ENCODE data around the gene SKIC2.

The SKIC2 gene

GRCh38 chr6:31935823-31936222 lies 23.2 kb upstream of the SKIC2 start:
- Histone ChIP-seq H3K4me3 (replicated peaks; ENCODE audit: low read depth, low read length) (no peak overlapping the region), H3K36me3 (ENCODE audit: control insufficient read depth, insufficient read depth, low read length) (no peaks in the 10 kb centered on the region), H3K27me3 (replicated peaks; ENCODE audit: control insufficient read depth, insufficient read depth, low read length) (no peaks in the 10 kb centered on the region; the same call in 1 of the 2 replicates)
- TF ChIP-seq CTCF (IDR thresholded peaks at IDR 0.05; ENCODE audit: insufficient read depth, low read length, poor library complexity, severe bottlenecking): no peak
- no peak for DNase-seq (ENCODE audit: extremely low read depth, insufficient read length)

GRCh38 chr6:31940256-31940664 lies 18.7 kb upstream of the SKIC2 start:
- no peak for DNase-seq (ENCODE audit: extremely low read depth, insufficient read length)
- no peak overlapping the region for H3K4me3 ChIP-seq (replicated peaks; ENCODE audit: low read depth, low read length)
- no peak for TF ChIP-seq CTCF (IDR thresholded peaks at IDR 0.05; ENCODE audit: insufficient read depth, low read length, poor library complexity, severe bottlenecking)
- H3K27me3 ChIP-seq (replicated peaks; ENCODE audit: control insufficient read depth, insufficient read depth, low read length): peaks cover 1% of the 10 kb centered on the region; the same call in 1 of the 2 replicates
- no peaks in the 10 kb centered on the region for H3K36me3 ChIP-seq (ENCODE audit: control insufficient read depth, insufficient read depth, low read length)

- no peak for DNase-seq (ENCODE audit: extremely low read depth, insufficient read length)
- Histone ChIP-seq H3K36me3 (ENCODE audit: control insufficient read depth, insufficient read depth, low read length) (no peaks in the 10 kb centered on the region), H3K4me3 (replicated peaks; ENCODE audit: low read depth, low read length) (no peak overlapping the region), H3K27me3 (replicated peaks; ENCODE audit: control insufficient read depth, insufficient read depth, low read length) (peaks cover 1% of the 10 kb centered on the region; the same call in 1 of the 2 replicates)
- no peak for TF ChIP-seq CTCF (IDR thresholded peaks at IDR 0.05; ENCODE audit: insufficient read depth, low read length, poor library complexity, severe bottlenecking)
Measured at GRCh38 chr6:31943742-31944141, 15.2 kb upstream of the SKIC2 start.

- DNase-seq (ENCODE audit: extremely low read depth, insufficient read length): no peak
- H3K36me3 ChIP-seq (ENCODE audit: control insufficient read depth, insufficient read depth, low read length): no peaks in the 10 kb centered on the region
- no peak overlapping the region for H3K4me3 ChIP-seq (replicated peaks; ENCODE audit: low read depth, low read length)
- peaks cover 1% of the 10 kb centered on the region; the same call in 1 of the 2 replicates for H3K27me3 ChIP-seq (replicated peaks; ENCODE audit: control insufficient read depth, insufficient read depth, low read length)
- no peak for TF ChIP-seq CTCF (IDR thresholded peaks at IDR 0.05; ENCODE audit: insufficient read depth, low read length, poor library complexity, severe bottlenecking)
Measured at GRCh38 chr6:31945154-31945506, 13.8 kb upstream of the SKIC2 start.

GRCh38 chr6:31945507-31946369 lies 13.2 kb upstream of the SKIC2 start, which contains the start of gene CFB:
CFB (plus strand) TSS chr6:31946095; CDS start chr6:31946222, 127 bp downstream.
- H3K27me3 ChIP-seq (replicated peaks; ENCODE audit: control insufficient read depth, insufficient read depth, low read length): peaks cover 1% of the 10 kb centered on the region; the same call in 1 of the 2 replicates
- TF ChIP-seq CTCF (IDR thresholded peaks at IDR 0.05; ENCODE audit: insufficient read depth, low read length, poor library complexity, severe bottlenecking): no peak
- no peaks in the 10 kb centered on the region for H3K36me3 ChIP-seq (ENCODE audit: control insufficient read depth, insufficient read depth, low read length)
- H3K4me3 ChIP-seq (replicated peaks; ENCODE audit: low read depth, low read length): no peak within 1 kb of the TSS
- no peak for DNase-seq (ENCODE audit: extremely low read depth, insufficient read length)
